ENCODE results near the gene UCKL1.
A peak's percentile ranks its signal among the peaks of the same experiment; 100 is the strongest.
"Not testable (repeated sequence)": the region's sequence is repeated elsewhere in the genome, so short reads cannot be mapped to it uniquely, and the experiment has no call there.

Gene UCKL1

GRCh38 chr20:63976980-63977738 lies 20.9 kb upstream of the UCKL1 start:
- peaks cover 22% of the 10 kb centered on the region for H3K36me3 Mint-ChIP-seq (ENCODE audit: low read depth)
- peak overlapping the region; percentile 84 for H3K27ac Mint-ChIP-seq
- no peaks in the 10 kb centered on the region for H3K9me3 Mint-ChIP-seq
- H3K4me3 Mint-ChIP-seq: peak overlapping the region; percentile 77
- DNase-seq (no peak), ATAC-seq (no peak)
- peaks cover 54% of the 10 kb centered on the region for H3K4me1 Mint-ChIP-seq
- no peaks in the 10 kb centered on the region for H3K27me3 Mint-ChIP-seq

- Mint-ChIP-seq H3K36me3 (ENCODE audit: low read depth) (peaks cover 20% of the 10 kb centered on the region), H3K27ac (peak overlapping the region; percentile 12), H3K4me1 (peaks cover 49% of the 10 kb centered on the region)
- not testable (repeated sequence) for DNase-seq, H3K27me3 Mint-ChIP-seq, ATAC-seq, H3K4me3 Mint-ChIP-seq, H3K9me3 Mint-ChIP-seq
Observed at GRCh38 chr20:63976511-63976910, 20.3 kb upstream of the UCKL1 start.

DNA sequence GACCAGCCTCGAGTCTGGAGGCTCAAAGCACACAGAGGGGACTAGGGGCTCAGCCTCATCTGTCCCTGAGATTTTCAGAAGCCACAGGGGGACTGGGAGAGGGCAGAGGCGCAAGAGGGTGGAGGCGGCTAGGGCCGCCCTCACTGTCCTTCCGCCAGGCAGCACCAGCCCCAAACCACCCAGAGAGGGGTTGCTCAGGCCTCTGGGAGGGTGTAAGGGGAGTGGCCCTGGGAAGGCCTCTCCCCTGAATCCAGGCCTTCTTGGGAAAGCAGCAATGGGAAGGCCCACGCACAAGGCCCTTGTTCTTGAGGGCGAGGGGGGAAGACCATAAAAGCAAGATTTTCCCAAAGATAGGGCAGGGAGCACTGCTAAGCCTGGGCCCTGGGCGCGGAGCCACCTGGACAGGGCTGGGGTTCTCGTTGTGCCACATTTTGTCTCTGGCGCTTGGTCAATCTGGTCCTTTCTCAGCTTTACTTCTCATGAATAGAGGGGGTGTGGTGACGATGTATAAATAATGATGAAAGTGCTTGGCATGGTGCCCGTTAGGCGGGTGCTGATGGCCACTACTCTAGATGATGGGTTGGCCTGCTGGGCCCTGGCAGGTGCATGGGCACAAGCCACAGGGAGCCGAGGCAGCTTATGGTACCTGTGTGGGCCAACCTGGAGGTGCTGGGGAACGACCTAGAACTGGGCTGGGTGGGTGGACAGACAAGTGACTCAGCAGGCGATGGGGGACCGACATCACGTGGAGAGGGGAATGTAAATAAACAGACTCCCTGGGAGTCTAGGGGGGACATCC lies 18.4 kb upstream of the UCKL1 start:
- Mint-ChIP-seq H3K36me3 (ENCODE audit: low read depth) (peaks cover 20% of the 10 kb centered on the region), H3K9me3 (no peaks in the 10 kb centered on the region), H3K27ac (no peak overlapping the region)

DNA sequence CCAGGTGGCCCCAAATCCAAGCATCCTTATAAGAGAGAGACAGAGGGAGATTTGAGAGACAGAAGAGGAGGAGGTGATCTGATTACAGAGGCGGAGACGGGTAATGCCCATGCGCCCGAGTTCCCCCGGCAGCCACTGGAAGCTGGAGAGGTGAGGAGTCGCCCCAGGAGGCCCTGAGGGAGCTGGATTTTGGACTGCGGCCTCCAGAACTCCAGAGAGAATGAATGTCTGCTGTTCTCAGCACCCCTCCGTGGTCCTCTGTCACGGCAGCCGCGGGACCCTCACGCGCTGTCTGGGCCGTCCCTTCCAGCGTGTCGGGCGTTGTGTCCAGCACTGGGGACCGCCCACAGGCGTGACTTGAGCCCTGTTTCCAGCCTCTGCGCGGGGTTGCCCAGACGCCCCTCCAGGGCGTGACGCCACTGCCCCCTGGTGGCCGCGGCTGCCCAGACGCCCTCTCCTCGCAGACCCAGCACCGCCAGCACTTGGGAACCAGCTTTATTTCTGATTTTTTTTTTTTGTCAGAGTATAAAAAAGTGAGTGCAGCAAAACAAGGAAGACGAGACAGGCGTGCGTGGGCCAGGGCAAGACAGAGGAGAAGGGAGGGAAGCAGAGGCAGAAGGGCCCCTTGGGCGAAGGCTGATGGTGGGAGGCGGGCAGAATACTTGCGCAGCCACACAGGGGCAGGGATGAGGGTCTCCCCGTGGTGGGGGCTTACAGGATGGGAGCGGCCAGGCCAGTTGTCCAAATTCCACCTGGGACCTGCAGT lies 17.6 kb upstream of the UCKL1 start:
- peak; percentile 89 for DNase-seq
- H3K36me3 Mint-ChIP-seq (ENCODE audit: low read depth): peaks cover 22% of the 10 kb centered on the region
- H3K4me1 Mint-ChIP-seq: peaks cover 39% of the 10 kb centered on the region
- H3K9me3 Mint-ChIP-seq: no peaks in the 10 kb centered on the region
- ATAC-seq: peak; percentile 31
- no peak overlapping the region for H3K27ac Mint-ChIP-seq
- H3K27me3 Mint-ChIP-seq: no peaks in the 10 kb centered on the region
- no peak overlapping the region for H3K4me3 Mint-ChIP-seq

More for the DNA sequence above, 18.4 kb upstream of the UCKL1 start:
- ATAC-seq: no peak
- no peaks in the 10 kb centered on the region for H3K27me3 Mint-ChIP-seq
- DNase-seq: no peak
- H3K4me1 Mint-ChIP-seq: peaks cover 36% of the 10 kb centered on the region
- no peak overlapping the region for H3K4me3 Mint-ChIP-seq

GRCh38 chr20:63973160-63973479 lies 16.9 kb upstream of the UCKL1 start:
- ATAC-seq: no peak
- Mint-ChIP-seq H3K9me3 (no peaks in the 10 kb centered on the region), H3K36me3 (ENCODE audit: low read depth) (peaks cover 23% of the 10 kb centered on the region), H3K27ac (no peak overlapping the region), H3K4me3 (no peak overlapping the region), H3K4me1 (peaks cover 40% of the 10 kb centered on the region), H3K27me3 (no peaks in the 10 kb centered on the region)
- DNase-seq: no peak

DNA sequence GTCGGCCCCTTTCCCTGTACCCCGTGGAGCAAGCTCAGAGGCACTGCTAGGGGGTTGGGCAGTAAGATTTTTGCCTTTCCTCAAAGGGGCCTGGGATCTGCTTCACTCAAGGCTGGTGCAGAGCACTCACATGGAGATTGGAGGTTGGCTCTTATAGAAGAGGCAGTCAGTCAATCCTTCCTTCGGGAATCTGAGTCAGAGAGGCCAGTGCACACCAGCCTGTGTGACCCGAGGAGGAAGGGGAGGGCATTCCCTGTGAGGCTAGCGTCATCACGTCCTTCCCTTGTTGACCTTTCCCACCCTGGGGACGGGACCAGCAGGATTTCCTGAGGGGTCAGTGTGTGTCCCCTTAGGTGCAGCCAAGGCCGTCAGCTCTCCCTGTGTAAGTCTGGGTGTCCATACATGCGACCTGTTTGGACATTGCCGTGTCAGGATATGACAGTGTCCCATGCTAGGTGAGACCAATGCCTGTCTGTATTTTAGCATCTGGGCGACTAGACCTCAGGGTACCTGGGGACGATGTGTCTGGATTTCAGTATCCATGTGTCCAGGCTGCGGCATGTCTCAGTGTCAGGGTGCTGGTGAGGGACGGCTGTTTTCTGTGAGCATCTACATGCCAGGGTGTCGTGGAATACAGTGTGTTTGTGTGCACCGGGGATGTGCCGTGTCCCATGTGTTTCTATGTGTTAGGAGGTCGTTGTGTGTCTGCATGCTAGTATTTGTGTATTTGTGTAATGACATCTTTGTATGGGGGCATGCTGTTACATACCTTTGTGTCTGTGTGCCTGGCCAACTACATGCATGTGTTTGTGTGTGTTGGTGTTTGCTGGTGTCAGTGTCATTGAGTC lies 16.3 kb upstream of the UCKL1 start:
- DNase-seq: no peak
- no peaks in the 10 kb centered on the region for H3K9me3 Mint-ChIP-seq
- no peaks in the 10 kb centered on the region for H3K27me3 Mint-ChIP-seq
- H3K27ac Mint-ChIP-seq: no peak overlapping the region
- H3K4me1 Mint-ChIP-seq: peaks cover 34% of the 10 kb centered on the region
- peaks cover 23% of the 10 kb centered on the region for H3K36me3 Mint-ChIP-seq (ENCODE audit: low read depth)
- ATAC-seq: no peak
- no peak overlapping the region for H3K4me3 Mint-ChIP-seq

DNA sequence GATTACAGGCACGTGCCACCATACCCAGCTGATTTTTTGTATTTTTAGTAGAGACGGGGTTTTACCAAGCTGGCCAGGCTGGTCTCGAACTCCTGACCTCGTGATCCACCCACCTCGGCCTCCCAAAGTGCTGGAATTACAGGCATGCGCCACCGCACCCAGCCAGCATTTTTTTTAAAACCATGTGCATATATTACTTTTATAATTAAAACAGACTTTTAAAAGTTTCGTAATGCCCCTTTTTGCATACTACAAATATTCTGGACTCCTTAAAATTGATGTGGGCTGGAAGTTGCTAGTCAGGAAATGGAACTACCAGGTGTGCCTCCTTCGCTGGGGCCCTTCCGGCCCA lies 15.7 kb upstream of the UCKL1 start:
- H3K4me1 Mint-ChIP-seq: peaks cover 28% of the 10 kb centered on the region
- not testable (repeated sequence) for H3K4me3 Mint-ChIP-seq, H3K27me3 Mint-ChIP-seq, H3K27ac Mint-ChIP-seq, ATAC-seq, DNase-seq, H3K9me3 Mint-ChIP-seq
- H3K36me3 Mint-ChIP-seq (ENCODE audit: low read depth): peaks cover 21% of the 10 kb centered on the region

DNA sequence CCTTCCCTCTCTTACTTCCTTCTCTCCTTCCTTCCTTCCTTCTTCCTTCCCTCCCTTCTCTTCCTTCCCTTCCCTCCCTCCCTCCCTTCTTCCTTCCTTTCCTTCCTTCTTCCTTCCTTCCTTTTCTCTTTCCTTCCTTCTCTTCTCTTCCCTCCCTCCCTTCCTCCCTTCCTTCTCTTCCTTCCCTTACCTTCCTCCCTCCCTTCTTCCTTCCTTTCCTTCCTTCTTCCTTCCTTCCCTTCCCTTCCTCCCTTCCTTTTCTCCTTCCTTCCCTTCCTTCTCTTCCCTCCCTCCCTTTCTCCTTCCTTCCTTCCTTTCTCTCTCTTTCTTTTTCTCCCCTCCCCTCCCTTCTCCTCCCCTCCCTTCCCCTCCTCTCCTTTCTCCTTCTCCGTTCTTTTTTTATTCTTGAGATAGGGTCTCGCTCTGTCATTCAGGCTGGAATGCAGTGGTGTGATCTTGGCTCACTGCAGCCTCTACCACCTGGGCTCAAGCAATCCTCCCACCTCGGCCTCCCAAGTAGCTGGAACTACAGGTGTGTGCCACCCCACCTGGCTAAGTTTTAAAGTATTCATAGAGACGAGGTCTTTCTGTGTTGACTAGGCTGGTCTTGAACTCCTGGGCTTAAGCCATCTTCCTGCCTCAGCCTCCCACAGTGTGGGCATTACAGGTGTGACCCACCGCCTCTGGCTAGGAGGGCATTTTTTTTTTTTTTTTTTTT lies 14.7 kb upstream of the UCKL1 start:
- H3K36me3 Mint-ChIP-seq (ENCODE audit: low read depth): peaks cover 18% of the 10 kb centered on the region
- peak overlapping the region; percentile 56 for H3K4me3 Mint-ChIP-seq
- H3K27me3 Mint-ChIP-seq: no peaks in the 10 kb centered on the region
- no peak for ATAC-seq
- peak overlapping the region; percentile 10 for H3K27ac Mint-ChIP-seq
- no peak for DNase-seq
- peaks cover 18% of the 10 kb centered on the region for H3K4me1 Mint-ChIP-seq
- H3K9me3 Mint-ChIP-seq: no peaks in the 10 kb centered on the region

DNA sequence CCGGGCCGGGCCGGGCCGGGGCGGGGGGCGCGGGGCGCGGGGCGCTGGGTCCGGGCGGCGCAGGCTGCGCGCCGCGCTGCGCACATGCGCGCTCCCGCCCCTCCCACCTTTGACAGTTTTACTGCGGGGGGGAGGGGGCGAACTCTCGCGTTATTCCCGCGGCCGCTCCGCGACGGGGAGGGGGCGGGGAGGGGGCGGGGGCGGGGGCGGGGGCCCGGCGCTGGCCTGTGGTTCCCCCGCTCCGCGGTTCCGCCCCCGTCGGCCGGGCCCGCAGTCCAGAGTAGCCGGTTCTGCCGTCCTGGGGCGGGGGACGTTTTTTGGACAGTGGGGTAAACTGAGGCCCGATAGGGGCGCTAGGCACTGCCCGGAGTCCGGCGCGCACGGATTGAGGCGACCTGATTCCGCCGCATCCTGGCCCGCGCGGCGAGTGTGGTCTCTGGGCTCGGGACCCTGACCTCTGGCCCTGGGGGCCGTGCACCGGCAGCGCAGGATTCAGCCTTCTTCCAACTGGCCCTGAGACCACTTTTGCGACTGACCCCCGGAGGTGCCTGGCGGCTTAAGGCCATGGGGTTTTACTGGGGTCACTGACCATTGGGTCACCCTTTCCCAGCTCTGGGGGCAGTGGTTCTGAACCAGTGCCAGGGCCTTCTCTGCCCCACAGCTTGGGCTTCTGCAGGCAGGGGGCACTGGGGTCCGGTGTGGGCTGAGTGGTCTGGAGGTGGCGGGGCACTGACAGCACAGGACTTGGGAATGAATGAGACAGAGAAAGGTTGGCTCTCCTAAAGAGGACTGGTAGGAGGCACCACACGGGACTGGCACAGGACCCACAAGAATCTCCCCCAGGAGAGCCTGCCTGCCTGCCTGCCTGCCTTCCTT lies 13.9 kb upstream of the UCKL1 start, which contains the start of gene ZNF512B:
TSS of gene ZNF512B (minus strand) at position 93 of the 876 bp plus-strand sequence. CDS start 1,980 bp downstream, outside the sequence.
- DNase-seq (peak; percentile 60), ATAC-seq (peak; percentile 11)
- Mint-ChIP-seq H3K4me1 (peaks cover 18% of the 10 kb centered on the region), H3K27me3 (no peaks in the 10 kb centered on the region), H3K9me3 (no peaks in the 10 kb centered on the region), H3K27ac (peak within 1 kb of the TSS; percentile 67), H3K36me3 (ENCODE audit: low read depth) (peaks cover 17% of the 10 kb centered on the region), H3K4me3 (peak within 1 kb of the TSS; percentile 78)

DNA sequence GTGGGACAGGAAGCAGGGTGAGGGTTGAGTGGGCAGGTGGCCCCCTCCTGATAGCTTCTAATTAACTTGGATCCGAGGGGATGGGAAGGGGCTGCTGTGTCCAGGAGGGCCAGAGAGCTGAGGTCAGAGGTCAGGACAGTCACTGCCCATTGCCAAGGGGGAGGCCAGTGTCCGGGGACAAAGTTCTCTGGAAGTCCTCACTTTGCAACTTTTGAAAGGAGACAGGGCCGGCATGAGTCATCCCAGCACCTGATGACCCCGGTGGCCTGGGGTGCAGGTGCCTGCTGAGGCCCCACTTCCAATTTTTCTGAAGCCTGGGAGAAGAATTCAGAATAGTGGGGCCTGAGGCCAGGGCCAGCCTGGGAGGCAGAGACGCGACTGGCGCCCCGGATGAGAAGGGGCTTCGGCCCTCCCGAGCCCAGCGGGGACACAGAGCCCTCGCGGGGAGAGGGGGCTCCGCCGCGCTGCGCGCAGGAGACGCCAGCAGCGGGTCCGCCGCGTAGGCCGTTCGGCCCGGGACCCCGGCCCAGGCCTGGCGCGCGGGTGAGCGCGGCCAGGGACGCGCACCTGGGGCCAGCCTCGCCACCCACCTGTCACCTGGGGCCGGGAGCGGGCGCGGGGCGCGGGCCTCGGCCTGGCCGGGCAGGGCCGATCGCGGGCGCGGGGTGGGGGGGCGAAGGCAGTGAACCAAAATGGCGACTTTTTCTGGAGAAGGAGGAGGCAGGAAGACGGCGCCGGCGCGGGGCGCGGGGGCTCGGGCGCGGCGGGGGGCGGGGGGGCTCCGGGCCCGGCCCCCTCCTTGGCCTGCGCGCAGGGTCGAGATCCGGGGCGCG lies 12.9 kb upstream of the UCKL1 start:
- Mint-ChIP-seq H3K9me3 (no peaks in the 10 kb centered on the region), H3K27ac (peak overlapping the region; percentile 67), H3K4me3 (peak overlapping the region; percentile 78), H3K36me3 (ENCODE audit: low read depth) (peaks cover 15% of the 10 kb centered on the region), H3K27me3 (no peaks in the 10 kb centered on the region), H3K4me1 (peaks cover 17% of the 10 kb centered on the region)
- ATAC-seq: no peak
- no peak for DNase-seq

DNA sequence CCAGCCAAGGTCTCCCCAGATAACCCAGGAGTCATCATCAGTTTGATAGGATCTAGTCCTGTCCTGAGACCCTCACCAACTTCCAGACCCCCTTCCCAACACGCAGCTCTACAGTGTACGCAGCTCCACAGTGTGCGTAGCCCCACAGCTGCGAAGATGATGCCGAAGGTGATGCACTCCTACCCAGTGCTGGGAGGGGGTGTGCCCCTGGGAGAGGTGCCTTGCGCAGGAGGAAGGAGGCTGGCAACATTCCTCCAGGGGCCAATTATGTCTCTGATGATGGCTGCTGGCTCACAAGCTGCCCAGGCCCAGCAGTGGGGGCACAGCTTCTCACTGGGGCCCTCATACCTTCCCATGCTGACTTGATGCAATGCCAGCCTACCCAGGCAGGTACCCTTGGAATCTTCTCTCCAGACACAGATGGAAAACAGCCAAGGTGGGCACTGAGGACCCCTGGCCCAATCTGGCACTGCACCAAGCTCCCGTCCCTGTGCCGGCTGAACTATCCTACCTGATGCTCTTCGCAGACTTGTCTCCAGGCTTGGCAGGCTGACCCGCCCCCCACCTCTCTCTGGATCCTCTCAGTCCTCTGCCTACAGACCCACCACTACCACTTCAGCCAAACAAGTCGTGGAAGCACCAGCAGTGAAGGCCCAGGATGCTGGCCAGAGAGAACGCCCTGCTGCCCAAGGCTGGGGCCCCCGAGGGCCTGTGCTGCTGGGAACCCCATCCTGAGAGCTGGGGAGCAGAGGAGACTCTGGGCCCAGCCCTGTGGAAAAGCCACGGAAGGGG lies 12.1 kb upstream of the UCKL1 start:
- Mint-ChIP-seq H3K36me3 (ENCODE audit: low read depth) (peaks cover 12% of the 10 kb centered on the region), H3K9me3 (no peaks in the 10 kb centered on the region), H3K27me3 (no peaks in the 10 kb centered on the region), H3K27ac (peak overlapping the region; percentile 67), H3K4me1 (peaks cover 10% of the 10 kb centered on the region), H3K4me3 (peak overlapping the region; percentile 78)
- DNase-seq (no peak), ATAC-seq (no peak)

Data from activated naive CD8-positive, alpha-beta T cell treated with anti-CD3 and anti-CD28 coated beads, Interleukin-2, amount 50 U/mL, for 24 hours (primary cell).